Mammary epithelial cell (primary cell): ENCODE results near the gene MCUB.

Source experiments
- EZH2 ChIP-seq: IDR thresholded peaks from 2 replicates; pipeline ENCODE4 v1.6.1; 2012; ENCODE audit warnings: low read length, inconsistent platforms, borderline replicate concordance
- TF ChIP-seq, protein P1 (sequence below), 2 donors: IDR thresholded peaks in 1 of 2; conservative IDR thresholded peaks in 1 of 2; 2 replicates each; pipeline ENCODE4 v1.5.1; 2011 to 2012; ENCODE audit warnings: inconsistent platforms in 2 of 2, low read length in 2 of 2, mild to moderate bottlenecking in 2 of 2, control low read depth in 1 of 2, low read depth in 1 of 2; ENCODE audit not compliant: insufficient read depth in 1 of 2; ENCODE audit errors: extremely low read depth in 1 of 2

GRCh38 chr4:109662116-109662515 is 102.1 kb downstream of the MCUB start:
- TF ChIP-seq, protein P1, sequence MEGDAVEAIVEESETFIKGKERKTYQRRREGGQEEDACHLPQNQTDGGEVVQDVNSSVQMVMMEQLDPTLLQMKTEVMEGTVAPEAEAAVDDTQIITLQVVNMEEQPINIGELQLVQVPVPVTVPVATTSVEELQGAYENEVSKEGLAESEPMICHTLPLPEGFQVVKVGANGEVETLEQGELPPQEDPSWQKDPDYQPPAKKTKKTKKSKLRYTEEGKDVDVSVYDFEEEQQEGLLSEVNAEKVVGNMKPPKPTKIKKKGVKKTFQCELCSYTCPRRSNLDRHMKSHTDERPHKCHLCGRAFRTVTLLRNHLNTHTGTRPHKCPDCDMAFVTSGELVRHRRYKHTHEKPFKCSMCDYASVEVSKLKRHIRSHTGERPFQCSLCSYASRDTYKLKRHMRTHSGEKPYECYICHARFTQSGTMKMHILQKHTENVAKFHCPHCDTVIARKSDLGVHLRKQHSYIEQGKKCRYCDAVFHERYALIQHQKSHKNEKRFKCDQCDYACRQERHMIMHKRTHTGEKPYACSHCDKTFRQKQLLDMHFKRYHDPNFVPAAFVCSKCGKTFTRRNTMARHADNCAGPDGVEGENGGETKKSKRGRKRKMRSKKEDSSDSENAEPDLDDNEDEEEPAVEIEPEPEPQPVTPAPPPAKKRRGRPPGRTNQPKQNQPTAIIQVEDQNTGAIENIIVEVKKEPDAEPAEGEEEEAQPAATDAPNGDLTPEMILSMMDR (conservative IDR thresholded peaks at IDR 0.05 in 1 of 2, IDR thresholded peaks at IDR 0.05 in 1 of 2; ENCODE audit: extremely low read depth in 1 of 2, insufficient read depth in 1 of 2, low read depth in 1 of 2, low read length in 2 of 2) = no peak
- TF ChIP-seq EZH2 = no peak
